OCI-LY3 (cell line): Measurements from ENCODE around the gene GRID2.

Experiments used
- H2AFZ ChIP-seq: fragments of 200-600, 300-600 bp; shearing (Covaris generic); 2 replicates; pipeline ENCODE4 v1.6.0; 2014; ENCODE audit warnings: antibody characterized with exemption, low read depth, low read length
- H3K27ac ChIP-seq: fragments of 200-600, 300-600 bp; sonication (generic); 2 replicates; pipeline ENCODE4 v1.5.1; 2014; ENCODE audit warnings: mild to moderate bottlenecking, low read length, moderate library complexity, mixed read lengths
- H3K27me3 ChIP-seq: fragments of 200-600, 300-600 bp; sonication (generic); 2 replicates; pipeline ENCODE4 v1.6.1; 2014; ENCODE audit warnings: low read depth, low read length, mixed read lengths
- H3K36me3 ChIP-seq: fragments of 200-600, 300-600 bp; sonication (generic); replicated peaks from 2 replicates; pipeline ENCODE3; 2014; ENCODE audit warnings: low read depth, low read length, mixed read lengths
- H3K4me1 ChIP-seq: fragments of 300-600, 200-600 bp; sonication (generic); 2 replicates; pipeline ENCODE4 v1.6.1; 2014; ENCODE audit warnings: low read length, mixed read lengths
- H3K4me2 ChIP-seq: fragments of 200-600, 300-600 bp; sonication (generic); 2 replicates; pipeline ENCODE4 v1.6.1; 2014; ENCODE audit warnings: low read length, mixed read lengths
- H3K4me3 ChIP-seq: fragments of 300-600, 200-600 bp; sonication (generic); 2 replicates; pipeline ENCODE4 v1.5.1; 2014; ENCODE audit warnings: antibody characterized with exemption, mild to moderate bottlenecking, low read length, moderate library complexity
- H3K79me2 ChIP-seq: fragments of 300-600, 200-600 bp; shearing (Covaris generic); 2 replicates; pipeline ENCODE4 v1.6.1; 2014; ENCODE audit warnings: mild to moderate bottlenecking, low read length, mixed read lengths
- H3K9ac ChIP-seq: fragments of 300-600, 200-600 bp; shearing (Covaris generic); 2 replicates; pipeline ENCODE4 v1.6.0; 2014; ENCODE audit warnings: mild to moderate bottlenecking, low read length, moderate library complexity
- H3K9me3 ChIP-seq: fragments of 200-600, 300-600 bp; shearing (Covaris generic); 2 replicates; pipeline ENCODE4 v1.6.1; 2014; ENCODE audit warnings: low read length, mixed read lengths; ENCODE audit not compliant: insufficient read depth
- H4K20me1 ChIP-seq: fragments of 200-600, 300-600 bp; sonication (generic); 2 replicates; pipeline ENCODE4 v1.6.1; 2016; ENCODE audit warnings: low read length, mixed read lengths; ENCODE audit not compliant: insufficient read depth
- CTCF ChIP-seq: fragments of 200-600, 300-600 bp; sonication (generic); IDR thresholded peaks from 2 replicates; pipeline ENCODE4 v1.5.1; 2014; ENCODE audit warnings: antibody characterized with exemption, low read length, low read depth
- EZH2phosphoT487 ChIP-seq: fragments of 200-600 bp; shearing (Covaris generic); IDR thresholded peaks from 2 replicates; pipeline ENCODE4 v1.6.1; 2018; ENCODE audit warnings: antibody characterized with exemption, mixed run types, low read depth

The GRID2 gene

GRCh38 chr4:93654211-93654610 lies 1350.4 kb downstream of the GRID2 start:
- H3K9ac ChIP-seq, result no peak overlapping the region
- no peaks in the 10 kb centered on the region for H3K27me3 ChIP-seq
- no peaks in the 10 kb centered on the region for H4K20me1 ChIP-seq
- H3K36me3 ChIP-seq, result no peaks in the 10 kb centered on the region
- H3K79me2 ChIP-seq, result no peaks in the 10 kb centered on the region
- H3K4me3 ChIP-seq, result no peak overlapping the region
- no peak overlapping the region for H2AFZ ChIP-seq
- H3K4me2 ChIP-seq, result no peak overlapping the region
- no peak for TF ChIP-seq EZH2phosphoT487
- no peak for TF ChIP-seq CTCF
- H3K27ac ChIP-seq, result no peak overlapping the region
- peaks cover 19% of the 10 kb centered on the region for H3K4me1 ChIP-seq
- H3K9me3 ChIP-seq, result no peaks in the 10 kb centered on the region

GRCh38 chr4:93657527-93657926 lies 1353.8 kb downstream of the GRID2 start:
- Histone ChIP-seq H3K79me2 (no peaks in the 10 kb centered on the region), H3K27me3 (no peaks in the 10 kb centered on the region), H3K9ac (no peak overlapping the region), H2AFZ (no peak overlapping the region), H3K4me1 (peaks cover 30% of the 10 kb centered on the region), H3K4me2 (no peak overlapping the region; the same call in none of the 2 replicates), H3K9me3 (no peaks in the 10 kb centered on the region), H3K4me3 (no peak overlapping the region), H3K27ac (no peak overlapping the region), H4K20me1 (no peaks in the 10 kb centered on the region), H3K36me3 (no peaks in the 10 kb centered on the region)
- TF ChIP-seq CTCF (no peak), EZH2phosphoT487 (no peak)

- peak overlapping the region; percentile 5; the same call in 1 of the 2 replicates for H3K4me3 ChIP-seq
- no peaks in the 10 kb centered on the region for H3K36me3 ChIP-seq
- no peaks in the 10 kb centered on the region for H4K20me1 ChIP-seq
- no peak overlapping the region for H3K9ac ChIP-seq
- no peaks in the 10 kb centered on the region for H3K9me3 ChIP-seq
- H3K4me1 ChIP-seq, result peaks cover 30% of the 10 kb centered on the region
- peak overlapping the region; percentile 55 for H3K4me2 ChIP-seq
- TF ChIP-seq CTCF, result no peak
- no peak for TF ChIP-seq EZH2phosphoT487
- H2AFZ ChIP-seq, result 0 out of 2 replicates have a peak overlapping the region, but pooled peaks have one; percentile 57
- no peaks in the 10 kb centered on the region for H3K27me3 ChIP-seq
- H3K79me2 ChIP-seq, result no peaks in the 10 kb centered on the region
- peak overlapping the region; percentile 18; the same call in 1 of the 2 replicates for H3K27ac ChIP-seq
These were observed 1354.7 kb downstream of the GRID2 start for GRCh38 chr4:93658443-93658842.

GRCh38 chr4:93659629-93660028 lies 1355.9 kb downstream of the GRID2 start:
- H3K79me2 ChIP-seq, result no peaks in the 10 kb centered on the region
- no peak overlapping the region for H2AFZ ChIP-seq
- H3K36me3 ChIP-seq, result no peaks in the 10 kb centered on the region
- H3K4me2 ChIP-seq, result peak overlapping the region; percentile 55; the same call in 1 of the 2 replicates
- H3K27ac ChIP-seq, result no peak overlapping the region
- no peak overlapping the region for H3K4me3 ChIP-seq
- H3K9ac ChIP-seq, result no peak overlapping the region
- no peaks in the 10 kb centered on the region for H3K27me3 ChIP-seq
- no peaks in the 10 kb centered on the region for H4K20me1 ChIP-seq
- peaks cover 30% of the 10 kb centered on the region for H3K4me1 ChIP-seq
- H3K9me3 ChIP-seq, result no peaks in the 10 kb centered on the region
- TF ChIP-seq EZH2phosphoT487, result no peak
- TF ChIP-seq CTCF, result no peak
